ENCODE results near the gene SLC19A3.

DNA sequence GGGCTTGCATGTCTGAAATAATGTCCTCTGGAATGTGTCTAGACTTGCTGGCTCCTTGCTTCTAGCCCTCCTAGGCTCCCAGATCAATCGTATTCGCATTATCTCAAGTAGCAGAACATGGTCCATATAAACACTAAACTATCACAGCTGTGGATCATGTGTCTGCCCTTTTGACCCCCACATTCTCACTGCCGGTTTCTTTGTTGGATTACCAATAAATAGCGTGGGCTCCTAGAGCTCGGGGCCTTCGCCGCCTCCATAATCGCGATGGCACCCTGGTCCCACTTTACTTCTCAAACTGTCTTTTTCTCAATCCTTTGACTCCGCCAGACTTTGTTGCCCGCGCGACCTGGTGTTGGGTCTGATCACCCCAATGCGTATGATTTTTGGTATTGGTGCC lies 21.5 kb upstream of the SLC19A3 start:
- TF ChIP-seq, protein P1, sequence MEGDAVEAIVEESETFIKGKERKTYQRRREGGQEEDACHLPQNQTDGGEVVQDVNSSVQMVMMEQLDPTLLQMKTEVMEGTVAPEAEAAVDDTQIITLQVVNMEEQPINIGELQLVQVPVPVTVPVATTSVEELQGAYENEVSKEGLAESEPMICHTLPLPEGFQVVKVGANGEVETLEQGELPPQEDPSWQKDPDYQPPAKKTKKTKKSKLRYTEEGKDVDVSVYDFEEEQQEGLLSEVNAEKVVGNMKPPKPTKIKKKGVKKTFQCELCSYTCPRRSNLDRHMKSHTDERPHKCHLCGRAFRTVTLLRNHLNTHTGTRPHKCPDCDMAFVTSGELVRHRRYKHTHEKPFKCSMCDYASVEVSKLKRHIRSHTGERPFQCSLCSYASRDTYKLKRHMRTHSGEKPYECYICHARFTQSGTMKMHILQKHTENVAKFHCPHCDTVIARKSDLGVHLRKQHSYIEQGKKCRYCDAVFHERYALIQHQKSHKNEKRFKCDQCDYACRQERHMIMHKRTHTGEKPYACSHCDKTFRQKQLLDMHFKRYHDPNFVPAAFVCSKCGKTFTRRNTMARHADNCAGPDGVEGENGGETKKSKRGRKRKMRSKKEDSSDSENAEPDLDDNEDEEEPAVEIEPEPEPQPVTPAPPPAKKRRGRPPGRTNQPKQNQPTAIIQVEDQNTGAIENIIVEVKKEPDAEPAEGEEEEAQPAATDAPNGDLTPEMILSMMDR (IDR thresholded peaks at IDR 0.05), result no peak
- TF ChIP-seq EP300 (IDR thresholded peaks at IDR 0.05), result no peak

All from sigmoid colon (tissue), 4 donors.